Ishikawa (cell line): Measurements from ENCODE around the gene ZNF263.

Experiments used
- CEBPB ChIP-seq: IDR thresholded peaks from 2 replicates; pipeline ENCODE4 v1.6.1; 2012
- CREB1 ChIP-seq: IDR thresholded peaks from 2 replicates; pipeline ENCODE4 v1.6.1; 2012; ENCODE audit warnings: low read depth
- EGR1 ChIP-seq: IDR thresholded peaks from 2 replicates; pipeline ENCODE4 v1.6.1; 2012
- EP300 ChIP-seq: IDR thresholded peaks from 2 replicates; pipeline ENCODE4 v1.6.1; 2012; ENCODE audit warnings: borderline replicate concordance
- FOXM1 ChIP-seq: IDR thresholded peaks from 2 replicates; pipeline ENCODE4 v1.6.1; 2012; ENCODE audit warnings: low read depth, borderline replicate concordance
- MAX ChIP-seq: IDR thresholded peaks from 2 replicates; pipeline ENCODE4 v1.6.1; 2012
- NFIC ChIP-seq: IDR thresholded peaks from 2 replicates; pipeline ENCODE4 v1.6.1; 2012
- RAD21 ChIP-seq: IDR thresholded peaks from 2 replicates; pipeline ENCODE4 v1.6.1; 2012; ENCODE audit warnings: low read depth
- REST ChIP-seq: IDR thresholded peaks from 2 replicates; pipeline ENCODE4 v1.6.1; 2012; ENCODE audit warnings: low read depth, mild to moderate bottlenecking
- TAF1 ChIP-seq: IDR thresholded peaks from 2 replicates; pipeline ENCODE4 v1.6.1; 2012; ENCODE audit warnings: low read depth, mild to moderate bottlenecking
- TCF12 ChIP-seq: IDR thresholded peaks from 2 replicates; pipeline ENCODE4 v1.6.1; 2012; ENCODE audit warnings: low read depth
- TEAD4 ChIP-seq: IDR thresholded peaks from 2 replicates; pipeline ENCODE4 v1.6.1; 2012
- USF1 ChIP-seq: IDR thresholded peaks from 2 replicates; pipeline ENCODE4 v1.6.1; 2012
- YY1 ChIP-seq: IDR thresholded peaks from 2 replicates; pipeline ENCODE4 v1.6.1; 2012; ENCODE audit warnings: low read depth
- ZBTB7A ChIP-seq: IDR thresholded peaks from 2 replicates; pipeline ENCODE4 v1.6.1; 2012; ENCODE audit warnings: low read depth

ZNF263 gene

GRCh38 chr16:3282730-3283542, at the start of gene ZNF263:
ZNF263 (plus strand) TSS chr16:3283491; CDS start chr16:3283819, 328 bp downstream.
- peak; percentile 93 for TF ChIP-seq MAX
- TF ChIP-seq RAD21: no peak
- TF ChIP-seq YY1: peak; percentile 62; the same call in 1 of the 2 replicates
- no peak for TF ChIP-seq NFIC
- 0 out of 2 replicates have a peak, but pooled peaks have one; percentile 13 for TF ChIP-seq EP300
- TF ChIP-seq REST: no peak
- peak; percentile 93 for TF ChIP-seq USF1
- TF ChIP-seq CEBPB: no peak
- no peak for TF ChIP-seq FOXM1
- TF ChIP-seq ZBTB7A: no peak
- 0 out of 2 replicates have a peak, but pooled peaks have one; percentile 12 for TF ChIP-seq EGR1
- peak; percentile 62 for TF ChIP-seq TAF1
- TF ChIP-seq CREB1: peak; percentile 94
- no peak for TF ChIP-seq TEAD4
- peak; percentile 40 for TF ChIP-seq TCF12

GRCh38 chr16:3234543-3234856, 48.8 kb upstream of the ZNF263 start:
- no peak for TF ChIP-seq CREB1
- TF ChIP-seq REST: no peak

GRCh38 chr16:3234857-3235561, 48.3 kb upstream of the ZNF263 start, which contains the start of gene ZNF200:
ZNF200 (minus strand) TSS chr16:3235158; CDS start chr16:3233755, 1,403 bp downstream.
- TF ChIP-seq EP300: peak; percentile 11; the same call in 1 of the 2 replicates
- no peak; the same call in 1 of the 2 replicates for TF ChIP-seq USF1
- peak; percentile 48; the same call in 1 of the 2 replicates for TF ChIP-seq MAX
- no peak for TF ChIP-seq EGR1
- TF ChIP-seq TAF1: peak; percentile 61
- TF ChIP-seq CEBPB: no peak
- TF ChIP-seq RAD21: no peak
- peak; percentile 94 for TF ChIP-seq NFIC
- no peak for TF ChIP-seq TCF12
- peak; percentile 61 for TF ChIP-seq YY1
- TF ChIP-seq TEAD4: no peak
- TF ChIP-seq FOXM1: no peak
- TF ChIP-seq CREB1: peak; percentile 84
- TF ChIP-seq REST: no peak
- no peak for TF ChIP-seq ZBTB7A

- TF ChIP-seq EGR1 (peak; percentile 85), USF1 (no peak), YY1 (no peak)
Measured at GRCh38 chr16:3235856-3236669, 47.2 kb upstream of the ZNF263 start.
